Neutrophil (primary cell): ENCODE data around the gene MUL1.

Experiments used
- H3K27ac ChIP-seq: fragments of 200-600 bp; sonication (generic); 2 replicates; pipeline ENCODE4 v1.5.1; 2016; ENCODE audit warnings: mild to moderate bottlenecking, moderate library complexity
- H3K27me3 ChIP-seq: fragments of 200-600 bp; sonication (generic); 2 replicates; pipeline ENCODE4 v1.6.0; 2016; ENCODE audit warnings: mild to moderate bottlenecking
- H3K36me3 ChIP-seq: fragments of 200-600 bp; sonication (generic); 2 replicates; pipeline ENCODE4 v1.5.1; 2017
- H3K4me1 ChIP-seq, 2 experiments: fragments of 200-600 bp in 1 of 2; sonication (generic) in 1 of 2; 1 replicate in 1 of 2; 2 replicates in 1 of 2; pipeline versions ENCODE4 v1.5.1 to v1.6.1; 2013 to 2016; ENCODE audit warnings: low read depth in 1 of 2, low read length in 1 of 2, mild to moderate bottlenecking in 1 of 2, moderate library complexity in 1 of 2; ENCODE audit not compliant: control insufficient read depth in 1 of 2, insufficient read depth in 1 of 2
- H3K4me3 ChIP-seq, 2 experiments: fragments of 200-600 bp in 1 of 2; sonication (generic) in 1 of 2; 1 replicate in 1 of 2; 2 replicates in 1 of 2; pipeline ENCODE4 v1.5.1; 2013 to 2016; ENCODE audit warnings: low read depth in 1 of 2, low read length in 1 of 2, mild to moderate bottlenecking in 1 of 2, moderate library complexity in 1 of 2
- H3K9me3 ChIP-seq: fragments of 200-600 bp; sonication (generic); 2 replicates; pipeline ENCODE4 v1.5.1; 2016
- CTCF ChIP-seq: fragments of 200-600 bp; sonication (generic); IDR thresholded peaks from 2 replicates; pipeline ENCODE4 v1.5.1; 2016; ENCODE audit warnings: antibody characterized with exemption

Gene MUL1

GRCh38 chr1:20483833-20484518, 24.0 kb downstream of the MUL1 start:
- Histone ChIP-seq H3K27ac (no peak overlapping the region), H3K4me3 (no peak overlapping the region), H3K27me3 (peaks cover 100% of the 10 kb centered on the region)

DNA sequence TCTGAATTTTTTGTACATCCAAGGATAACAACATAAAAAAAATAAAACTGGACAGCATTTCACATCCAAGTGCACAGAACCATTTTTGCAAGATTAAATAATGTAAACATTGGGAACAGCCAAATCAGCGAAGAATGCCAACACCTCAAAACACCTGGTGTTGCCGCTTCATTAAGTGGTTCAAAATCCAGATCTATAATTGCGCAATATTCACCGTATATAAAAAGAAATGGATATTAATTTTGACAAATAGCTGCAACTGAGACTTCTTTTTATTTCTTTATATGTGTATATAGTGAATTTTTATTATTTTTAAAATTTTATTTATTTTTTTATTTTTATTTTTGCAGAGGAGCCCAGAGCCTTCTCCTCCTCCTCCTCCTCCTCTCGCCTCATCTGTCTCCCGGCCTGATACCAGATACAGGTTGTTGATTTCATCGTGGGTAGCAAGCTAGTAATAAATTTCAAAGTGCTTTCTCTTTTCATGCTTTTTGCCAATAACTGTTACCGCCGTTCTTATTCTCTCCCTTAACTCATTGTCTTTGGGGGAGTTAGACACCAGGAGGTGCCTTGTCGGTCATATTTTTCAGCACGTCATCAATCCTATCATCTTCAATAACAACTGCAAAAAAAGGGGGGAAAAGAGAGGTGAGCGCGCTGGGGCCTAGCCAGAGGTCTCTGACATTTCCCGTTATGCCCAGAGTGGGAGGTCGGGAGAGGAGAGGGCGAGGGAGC, 24.7 kb downstream of the MUL1 start:
- no peak overlapping the region for H3K4me3 ChIP-seq
- H3K36me3 ChIP-seq, result no peaks in the 10 kb centered on the region
- no peaks in the 10 kb centered on the region for H3K9me3 ChIP-seq
- H3K27ac ChIP-seq, result no peak overlapping the region
- peaks cover 0 to 6% of the 10 kb centered on the region in 2 experiments for H3K4me1 ChIP-seq
- peaks cover 100% of the 10 kb centered on the region for H3K27me3 ChIP-seq
- TF ChIP-seq CTCF, result no peak

More at GRCh38 chr1:20483833-20484518, 24.0 kb downstream of the MUL1 start:
- Histone ChIP-seq H3K36me3 (no peaks in the 10 kb centered on the region), H3K4me1 (peaks cover 0 to 6% of the 10 kb centered on the region in 2 experiments), H3K9me3 (no peaks in the 10 kb centered on the region)
- TF ChIP-seq CTCF, result no peak

GRCh38 chr1:20481643-20482498, 26.1 kb downstream of the MUL1 start:
- no peak for TF ChIP-seq CTCF
- Histone ChIP-seq H3K9me3 (no peaks in the 10 kb centered on the region), H3K36me3 (no peaks in the 10 kb centered on the region), H3K27ac (no peak overlapping the region), H3K4me3 (no peak overlapping the region), H3K4me1 (peaks cover 0 to 6% of the 10 kb centered on the region in 2 experiments), H3K27me3 (peaks cover 100% of the 10 kb centered on the region)

DNA sequence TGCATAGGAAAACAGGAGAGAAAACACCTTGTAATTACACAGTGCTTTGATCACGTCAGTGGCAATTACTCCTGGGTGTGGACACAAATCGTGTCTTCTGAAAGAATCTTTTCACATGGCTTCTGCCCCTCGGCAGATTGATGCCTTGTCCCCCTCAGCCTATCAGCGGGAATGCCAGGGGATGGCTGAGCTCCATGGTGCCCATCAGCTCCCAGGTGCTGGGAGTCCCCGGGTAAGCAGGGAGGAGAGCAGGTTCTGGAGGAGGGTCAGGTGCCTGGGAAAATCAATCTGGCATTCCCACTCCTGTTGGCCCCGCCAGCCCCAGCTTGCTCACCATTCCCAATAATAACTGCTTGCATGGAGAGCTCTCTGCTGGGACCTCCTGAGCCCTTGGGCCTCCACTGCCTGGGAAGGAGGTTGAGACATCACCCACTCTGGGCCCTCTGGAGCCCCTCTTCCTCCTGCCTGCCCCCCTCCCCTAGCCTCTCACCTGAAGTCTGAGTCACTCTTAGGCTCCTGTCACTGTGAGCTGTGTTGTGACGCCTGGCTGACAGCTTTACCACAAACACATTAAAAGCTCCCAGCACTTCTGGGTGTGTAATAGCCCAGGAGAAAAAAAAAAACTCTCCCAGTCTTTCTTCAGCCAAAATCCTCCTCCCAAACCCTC, 26.9 kb downstream of the MUL1 start:
- H3K36me3 ChIP-seq, result no peaks in the 10 kb centered on the region
- no peak overlapping the region for H3K27ac ChIP-seq
- peaks cover 100% of the 10 kb centered on the region for H3K27me3 ChIP-seq
- no peak overlapping the region for H3K4me3 ChIP-seq
- no peaks in the 10 kb centered on the region for H3K9me3 ChIP-seq
- no peak for TF ChIP-seq CTCF
- peaks cover 0 to 1% of the 10 kb centered on the region in 2 experiments for H3K4me1 ChIP-seq
